GM21825 (cell line): ENCODE results near the gene ADM2.

Experiments
- ATAC-seq: cut with Tn5 transposase; IDR thresholded peaks from one replicate; pipeline ENCODE4 v1.9.1; 2021; ENCODE audit warnings: mild to moderate bottlenecking, moderate library complexity; ENCODE audit not compliant: unreplicated experiment

ADM2 gene

GRCh38 chr22:50467341-50467740 lies 14.0 kb upstream of the ADM2 start:
- no peak for ATAC-seq

GRCh38 chr22:50467773-50468440 lies 13.4 kb upstream of the ADM2 start:
- ATAC-seq = no peak

- no peak for ATAC-seq
These were observed 12.7 kb upstream of the ADM2 start for GRCh38 chr22:50468626-50469025.

GRCh38 chr22:50469377-50470305 lies 11.7 kb upstream of the ADM2 start:
- peak; percentile 47 for ATAC-seq

GRCh38 chr22:50470491-50470890 lies 10.9 kb upstream of the ADM2 start:
- no peak for ATAC-seq

GRCh38 chr22:50471197-50471847 lies 10.0 kb upstream of the ADM2 start:
- no peak for ATAC-seq

GRCh38 chr22:50471962-50472361 lies 9.4 kb upstream of the ADM2 start:
- no peak for ATAC-seq

GRCh38 chr22:50473088-50473487 lies 8.3 kb upstream of the ADM2 start:
- ATAC-seq = no peak

- no peak for ATAC-seq
These were observed 7.3 kb upstream of the ADM2 start for GRCh38 chr22:50473855-50474671.

- peak; percentile 50 for ATAC-seq
These were observed 6.4 kb upstream of the ADM2 start, which contains the start of gene SBF1 for GRCh38 chr22:50474710-50475651. SBF1 (minus strand) TSS chr22:50475035; CDS start chr22:50474840, 195 bp downstream.

GRCh38 chr22:50475652-50476002 lies 5.7 kb upstream of the ADM2 start:
- no peak for ATAC-seq

- ATAC-seq = no peak
These were observed 4.5 kb upstream of the ADM2 start for GRCh38 chr22:50476868-50477267.

- ATAC-seq = no peak
These were observed 3.4 kb upstream of the ADM2 start for GRCh38 chr22:50477923-50478322.

GRCh38 chr22:50479721-50480120 lies 1.6 kb upstream of the ADM2 start:
- ATAC-seq = no peak

GRCh38 chr22:50481045-50481439 lies 301 bp upstream of the ADM2 start:
- no peak for ATAC-seq

GRCh38 chr22:50482107-50483074 lies 1.0 kb downstream of the ADM2 start:
- ATAC-seq = no peak

GRCh38 chr22:50483106-50483505 lies 1.8 kb downstream of the ADM2 start:
- no peak for ATAC-seq

GRCh38 chr22:50483556-50483955 lies 2.2 kb downstream of the ADM2 start:
- ATAC-seq = no peak
